22Rv1 (cell line): ENCODE results near the gene TMEM117.
"Not testable (repeated sequence)": the region's sequence is repeated elsewhere in the genome, so short reads cannot be mapped to it uniquely, and the experiment has no call there.

ENCODE experiments used
- H3K27ac ChIP-seq: fragments of 450-650 bp; 2 replicates; pipeline ENCODE4 v1.5.1; 2017
- ZFX ChIP-seq: fragments of 450-650 bp; IDR thresholded peaks from 2 replicates; pipeline ENCODE4 v1.6.1; 2017; ENCODE audit warnings: antibody characterized with exemption, borderline replicate concordance
- TF ChIP-seq, protein P1 (sequence below): fragments of 450-650 bp; IDR thresholded peaks from 2 replicates; pipeline ENCODE4 v1.5.1; 2017; ENCODE audit warnings: mild to moderate bottlenecking

TMEM117 gene

DNA sequence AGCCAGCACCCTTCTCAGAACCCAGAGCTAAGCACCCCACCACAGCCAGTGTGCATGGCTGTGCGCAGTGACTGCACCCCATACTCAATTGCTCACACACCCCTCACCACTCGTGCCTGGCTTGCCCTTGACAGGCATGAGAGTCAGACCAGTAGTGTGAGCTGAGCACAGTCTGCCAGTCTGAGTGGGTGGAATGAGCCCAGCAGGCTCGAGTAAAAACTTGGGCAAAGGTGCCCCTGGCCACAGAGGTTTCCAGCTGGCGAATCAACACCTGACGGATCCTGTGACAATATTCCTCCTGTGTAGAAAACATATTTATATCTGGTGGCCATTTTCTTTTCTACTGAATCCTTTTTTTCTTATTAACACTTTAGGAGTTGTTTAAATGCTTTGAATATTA lies 202.5 kb downstream of the TMEM117 start:
- TF ChIP-seq, protein P1, sequence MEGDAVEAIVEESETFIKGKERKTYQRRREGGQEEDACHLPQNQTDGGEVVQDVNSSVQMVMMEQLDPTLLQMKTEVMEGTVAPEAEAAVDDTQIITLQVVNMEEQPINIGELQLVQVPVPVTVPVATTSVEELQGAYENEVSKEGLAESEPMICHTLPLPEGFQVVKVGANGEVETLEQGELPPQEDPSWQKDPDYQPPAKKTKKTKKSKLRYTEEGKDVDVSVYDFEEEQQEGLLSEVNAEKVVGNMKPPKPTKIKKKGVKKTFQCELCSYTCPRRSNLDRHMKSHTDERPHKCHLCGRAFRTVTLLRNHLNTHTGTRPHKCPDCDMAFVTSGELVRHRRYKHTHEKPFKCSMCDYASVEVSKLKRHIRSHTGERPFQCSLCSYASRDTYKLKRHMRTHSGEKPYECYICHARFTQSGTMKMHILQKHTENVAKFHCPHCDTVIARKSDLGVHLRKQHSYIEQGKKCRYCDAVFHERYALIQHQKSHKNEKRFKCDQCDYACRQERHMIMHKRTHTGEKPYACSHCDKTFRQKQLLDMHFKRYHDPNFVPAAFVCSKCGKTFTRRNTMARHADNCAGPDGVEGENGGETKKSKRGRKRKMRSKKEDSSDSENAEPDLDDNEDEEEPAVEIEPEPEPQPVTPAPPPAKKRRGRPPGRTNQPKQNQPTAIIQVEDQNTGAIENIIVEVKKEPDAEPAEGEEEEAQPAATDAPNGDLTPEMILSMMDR, result no peak
- TF ChIP-seq ZFX, result no peak
- no peak overlapping the region for H3K27ac ChIP-seq

DNA sequence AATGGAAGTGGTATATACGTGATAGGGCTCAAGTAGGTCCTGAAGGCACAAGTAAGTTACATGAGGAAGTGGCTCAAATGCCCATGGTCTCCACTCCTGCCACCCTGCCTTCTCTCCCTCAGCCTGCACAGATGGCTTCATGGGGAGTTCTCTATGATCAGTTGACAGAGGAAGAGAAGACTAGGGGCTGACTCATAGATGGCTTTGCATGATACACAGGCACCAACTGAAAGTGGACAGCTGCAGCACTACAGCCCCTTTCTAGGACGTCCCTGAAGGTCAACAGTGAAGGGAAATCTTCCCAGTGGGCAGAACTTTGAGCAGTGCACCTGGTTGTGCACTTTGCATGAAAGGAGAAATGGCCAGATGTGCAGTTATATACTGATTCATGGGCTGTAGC lies 208.6 kb downstream of the TMEM117 start:
- H3K27ac ChIP-seq, result not testable (repeated sequence)

DNA sequence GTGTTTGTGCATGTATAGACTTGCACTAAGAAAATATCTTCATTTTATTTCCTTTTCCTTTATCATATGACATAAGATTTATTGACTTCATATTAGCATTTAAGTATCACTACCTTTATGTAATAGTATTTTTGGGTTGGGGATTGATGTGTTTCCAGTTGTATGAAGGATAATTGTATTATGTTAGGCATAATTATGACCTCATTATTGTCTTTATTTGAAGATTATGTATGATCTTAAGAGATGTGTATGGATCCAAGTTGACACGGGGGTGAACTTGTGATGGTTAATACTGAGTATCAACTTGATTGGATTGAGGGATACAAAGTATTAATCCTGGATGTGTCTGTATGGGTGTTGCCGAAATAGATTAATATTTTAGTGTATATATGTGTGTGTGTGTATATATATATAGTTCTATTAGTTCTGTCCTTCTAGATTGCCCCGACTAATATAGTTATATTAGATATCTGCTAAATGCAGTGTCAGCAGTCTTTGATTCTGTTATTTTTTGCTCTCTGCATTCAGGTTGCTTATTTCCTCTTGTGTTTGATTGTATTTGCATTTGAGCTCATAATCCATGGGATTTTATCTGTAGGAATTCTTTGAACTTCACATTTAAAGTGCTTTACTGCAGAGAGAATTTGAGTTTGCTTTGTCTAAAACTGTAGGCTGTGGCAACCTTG lies 211.0 kb downstream of the TMEM117 start:
- TF ChIP-seq, protein P1, result no peak
- TF ChIP-seq ZFX, result no peak
- no peak overlapping the region for H3K27ac ChIP-seq

DNA sequence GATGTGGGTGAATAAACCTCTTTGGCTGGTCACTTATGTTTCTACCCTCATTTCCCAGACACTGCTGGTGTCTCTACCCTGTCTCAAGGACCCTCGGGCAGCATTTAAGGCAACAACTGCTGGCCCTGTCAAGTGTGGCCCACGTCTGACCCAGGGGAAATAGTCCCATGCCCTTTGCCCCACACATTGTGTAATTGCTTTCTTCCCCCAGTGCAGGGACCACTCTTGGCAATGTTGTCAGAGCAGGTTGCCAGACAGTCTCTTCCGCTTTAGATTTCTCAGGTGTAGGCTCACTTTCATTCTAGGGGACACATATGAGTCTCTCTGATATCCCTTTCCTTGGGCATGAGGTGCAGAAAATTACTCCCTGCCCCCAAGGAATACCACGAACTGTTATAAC lies 216.7 kb downstream of the TMEM117 start:
- H3K27ac ChIP-seq, result no peak overlapping the region
- TF ChIP-seq ZFX, result no peak
- TF ChIP-seq, protein P1, result no peak

DNA sequence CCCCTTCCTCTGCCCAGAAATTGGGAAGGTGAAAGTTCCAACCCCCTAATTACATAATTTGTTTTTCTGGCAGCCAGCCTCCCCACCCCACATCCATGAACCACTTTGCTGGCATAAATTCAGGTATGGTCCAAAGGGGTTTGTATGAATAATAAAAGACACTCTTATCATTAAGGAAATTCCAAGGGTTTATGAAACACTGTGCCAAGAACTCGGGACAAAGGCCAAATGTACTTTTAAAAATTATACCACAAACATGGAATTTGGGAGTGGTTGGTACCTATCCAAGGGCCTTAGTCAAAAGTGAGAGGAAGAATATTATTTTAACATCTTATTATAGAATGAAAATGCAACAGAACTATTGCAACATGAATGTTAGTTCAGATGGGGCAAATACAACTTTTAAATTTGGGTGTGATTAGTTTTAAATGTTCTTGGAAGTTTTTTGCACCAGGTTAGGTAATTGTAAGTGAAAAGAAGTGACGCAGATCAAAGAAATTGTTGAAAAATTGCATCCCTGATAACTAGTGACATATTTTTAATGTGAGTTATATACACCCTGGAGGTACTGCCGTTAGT lies 217.8 kb downstream of the TMEM117 start:
- no peak overlapping the region for H3K27ac ChIP-seq
- TF ChIP-seq, protein P1, result no peak
- no peak for TF ChIP-seq ZFX

DNA sequence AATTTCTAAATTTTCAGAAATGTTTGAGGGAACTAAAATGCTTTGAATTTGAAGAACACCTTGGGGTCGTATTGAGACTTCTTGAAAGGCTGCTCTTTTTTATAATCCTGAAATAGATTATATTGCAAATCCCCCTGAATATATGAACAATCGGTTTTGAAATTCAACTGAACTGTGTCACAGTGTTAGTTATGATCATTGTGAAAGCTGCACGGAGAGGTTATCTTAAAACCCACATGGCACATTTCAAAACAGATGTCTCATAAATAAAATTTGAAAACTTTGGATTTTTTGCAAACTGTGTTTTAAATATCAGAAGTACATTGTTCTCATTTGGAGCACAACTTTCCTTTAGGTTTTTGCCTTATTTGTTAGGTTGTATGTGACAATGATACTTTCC lies 218.4 kb downstream of the TMEM117 start:
- no peak overlapping the region for H3K27ac ChIP-seq
- TF ChIP-seq ZFX, result no peak
- TF ChIP-seq, protein P1, result no peak

DNA sequence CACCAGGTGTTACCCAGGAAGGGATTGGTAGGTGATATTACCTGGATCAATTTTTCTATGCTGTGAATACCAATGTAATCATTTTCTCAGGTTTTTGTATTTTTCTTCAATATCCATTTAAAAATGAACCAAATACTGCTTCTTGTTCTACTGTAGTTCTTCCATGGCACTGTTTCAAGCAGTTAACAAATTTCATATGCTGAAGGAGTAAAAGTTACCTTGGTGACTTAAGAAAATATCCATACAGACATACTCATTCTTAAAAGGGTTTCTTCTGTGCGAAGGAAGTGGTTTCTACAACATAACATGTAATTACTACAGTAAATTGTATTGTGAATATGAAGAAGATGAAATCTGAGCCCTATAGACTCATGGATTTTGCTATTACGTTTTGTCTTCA lies 222.5 kb downstream of the TMEM117 start:
- H3K27ac ChIP-seq, result no peak overlapping the region
- no peak for TF ChIP-seq ZFX
- TF ChIP-seq, protein P1, result no peak
